ENCODE data around the gene NVL. TPM values are rescaled to one million over a fixed set of nuclear protein-coding genes. Genes with fewer than 3 reads are reported as not detected.
A peak's percentile ranks its signal among the peaks of the same experiment; 100 is the strongest.

The NVL gene
- total RNA-seq, 4 donors from 2014 or later = 11.7 to 40.5 (median 15.4) TPM

DNA sequence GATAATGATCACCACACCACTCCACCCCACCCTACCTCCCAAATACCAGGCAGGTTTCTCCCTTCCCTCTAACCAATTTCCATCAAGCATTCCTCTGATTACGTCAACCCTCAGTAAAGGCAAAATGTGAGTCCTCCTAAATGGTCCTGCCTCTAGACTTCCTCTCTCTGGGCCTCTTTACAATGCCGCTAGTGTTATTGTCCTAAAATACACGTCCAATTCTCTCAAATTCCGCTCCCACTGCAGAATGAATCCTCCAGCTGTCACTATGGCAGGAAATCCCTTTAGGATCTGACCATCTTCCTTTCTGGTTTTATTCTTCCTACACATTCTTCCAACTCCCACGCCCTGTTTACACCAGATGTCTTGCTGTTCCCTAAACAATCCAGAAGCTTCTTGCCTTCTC, 78.2 kb downstream of the NVL start:
- ATAC-seq = no peak

GRCh38 chr1:224245188-224245587, 84.8 kb downstream of the NVL start:
- peaks cover 0 to 82% of the 10 kb centered on the region in 2 donors for H3K36me3 ChIP-seq
- H3K27me3 ChIP-seq = no peaks in the 10 kb centered on the region
- 57% methylated on average over 1 of the region's 1 CpG; no CpG with 5 or more reads in 1 of the 2 donors for WGBS, 2 donors (ENCODE audit: low coverage in 1 of 2)
- H3K27ac ChIP-seq = no peak overlapping the region
- no peaks in the 10 kb centered on the region for H3K4me1 ChIP-seq
- no peak overlapping the region for H3K4me3 ChIP-seq
- H3K9me3 ChIP-seq = no peaks in the 10 kb centered on the region
- ATAC-seq = peak; percentile 58
- TF ChIP-seq POLR2AphosphoS5 (IDR thresholded peaks at IDR 0.05) = peak; percentile 10
- TF ChIP-seq, protein P1, sequence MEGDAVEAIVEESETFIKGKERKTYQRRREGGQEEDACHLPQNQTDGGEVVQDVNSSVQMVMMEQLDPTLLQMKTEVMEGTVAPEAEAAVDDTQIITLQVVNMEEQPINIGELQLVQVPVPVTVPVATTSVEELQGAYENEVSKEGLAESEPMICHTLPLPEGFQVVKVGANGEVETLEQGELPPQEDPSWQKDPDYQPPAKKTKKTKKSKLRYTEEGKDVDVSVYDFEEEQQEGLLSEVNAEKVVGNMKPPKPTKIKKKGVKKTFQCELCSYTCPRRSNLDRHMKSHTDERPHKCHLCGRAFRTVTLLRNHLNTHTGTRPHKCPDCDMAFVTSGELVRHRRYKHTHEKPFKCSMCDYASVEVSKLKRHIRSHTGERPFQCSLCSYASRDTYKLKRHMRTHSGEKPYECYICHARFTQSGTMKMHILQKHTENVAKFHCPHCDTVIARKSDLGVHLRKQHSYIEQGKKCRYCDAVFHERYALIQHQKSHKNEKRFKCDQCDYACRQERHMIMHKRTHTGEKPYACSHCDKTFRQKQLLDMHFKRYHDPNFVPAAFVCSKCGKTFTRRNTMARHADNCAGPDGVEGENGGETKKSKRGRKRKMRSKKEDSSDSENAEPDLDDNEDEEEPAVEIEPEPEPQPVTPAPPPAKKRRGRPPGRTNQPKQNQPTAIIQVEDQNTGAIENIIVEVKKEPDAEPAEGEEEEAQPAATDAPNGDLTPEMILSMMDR (IDR thresholded peaks at IDR 0.05) = no peak

More for the DNA sequence above, 78.2 kb downstream of the NVL start:
- no peak overlapping the region for H3K4me3 ChIP-seq
- no peak overlapping the region for H3K27ac ChIP-seq
- no peaks in the 10 kb centered on the region for H3K27me3 ChIP-seq
- no peaks in the 10 kb centered on the region for H3K4me1 ChIP-seq
- TF ChIP-seq POLR2AphosphoS5 (IDR thresholded peaks at IDR 0.05) (no peak), POLR2A (IDR thresholded peaks at IDR 0.05) (no peak), EP300 (IDR thresholded peaks at IDR 0.05) (no peak)
- TF ChIP-seq, protein P1 (IDR thresholded peaks at IDR 0.05) = no peak
- H3K36me3 ChIP-seq = peaks cover 0 to 52% of the 10 kb centered on the region in 2 donors
- no peaks in the 10 kb centered on the region for H3K9me3 ChIP-seq
- WGBS, 2 donors (ENCODE audit: low coverage in 1 of 2) = 51 to 75% methylated on average over 5 of the region's 5 CpGs

DNA sequence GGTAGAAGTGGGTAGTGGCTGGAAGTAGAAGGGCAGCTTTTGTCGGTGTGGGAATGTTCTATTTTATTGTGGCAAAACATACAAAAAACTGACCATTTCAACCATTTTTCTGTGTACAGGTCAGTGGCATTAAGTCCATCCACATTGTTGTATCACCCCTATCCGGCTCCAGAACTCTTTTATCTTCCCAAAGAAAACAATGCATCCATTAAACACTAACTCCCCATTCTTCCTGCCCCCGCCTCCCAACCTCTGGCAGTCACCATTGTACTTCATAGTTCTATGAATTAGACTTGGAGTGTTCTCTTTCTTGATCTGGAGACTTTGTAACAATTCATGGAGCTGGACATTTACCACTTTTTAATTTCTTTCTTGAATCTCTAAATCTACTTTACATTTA, 91.2 kb downstream of the NVL start:
- 67 to 77% methylated on average over 2 to 3 of the region's 3 CpGs for WGBS, 2 donors (ENCODE audit: low coverage in 1 of 2)

GRCh38 chr1:224238212-224238611, 91.8 kb downstream of the NVL start:
- Histone ChIP-seq H3K4me3 (no peak overlapping the region), H3K36me3 (peaks cover 0 to 76% of the 10 kb centered on the region in 2 donors), H3K27ac (no peak overlapping the region), H3K4me1 (no peaks in the 10 kb centered on the region), H3K9me3 (no peaks in the 10 kb centered on the region), H3K27me3 (no peaks in the 10 kb centered on the region)
- ATAC-seq = no peak
- TF ChIP-seq EP300 (IDR thresholded peaks at IDR 0.05) (no peak), POLR2AphosphoS5 (IDR thresholded peaks at IDR 0.05) (no peak), POLR2A (IDR thresholded peaks at IDR 0.05) (no peak)
- TF ChIP-seq, protein P1 (IDR thresholded peaks at IDR 0.05) = no peak
- 80 to 87% methylated on average over 5 to 6 of the region's 9 CpGs for WGBS, 2 donors (ENCODE audit: low coverage in 1 of 2)

More for the DNA sequence above, 91.2 kb downstream of the NVL start:
- H3K4me1 ChIP-seq = no peaks in the 10 kb centered on the region
- H3K9me3 ChIP-seq = no peaks in the 10 kb centered on the region
- TF ChIP-seq EP300 (IDR thresholded peaks at IDR 0.05) (no peak), POLR2A (IDR thresholded peaks at IDR 0.05) (no peak), POLR2AphosphoS5 (IDR thresholded peaks at IDR 0.05) (no peak)
- TF ChIP-seq, protein P1 (IDR thresholded peaks at IDR 0.05) = no peak
- ATAC-seq = no peak
- H3K36me3 ChIP-seq = peaks cover 0 to 75% of the 10 kb centered on the region in 2 donors
- H3K4me3 ChIP-seq = no peak overlapping the region
- no peak overlapping the region for H3K27ac ChIP-seq
- no peaks in the 10 kb centered on the region for H3K27me3 ChIP-seq

GRCh38 chr1:224237119-224237881, 92.7 kb downstream of the NVL start:
- H3K36me3 ChIP-seq = peaks cover 0 to 76% of the 10 kb centered on the region in 2 donors
- H3K27ac ChIP-seq = no peak overlapping the region
- TF ChIP-seq, protein P1 (IDR thresholded peaks at IDR 0.05) = no peak
- TF ChIP-seq POLR2AphosphoS5 (IDR thresholded peaks at IDR 0.05) (no peak), POLR2A (IDR thresholded peaks at IDR 0.05) (no peak), EP300 (IDR thresholded peaks at IDR 0.05) (no peak)
- H3K4me1 ChIP-seq = no peaks in the 10 kb centered on the region
- no peaks in the 10 kb centered on the region for H3K9me3 ChIP-seq
- no peak for ATAC-seq
- no peaks in the 10 kb centered on the region for H3K27me3 ChIP-seq
- H3K4me3 ChIP-seq = no peak overlapping the region
- WGBS, 2 donors (ENCODE audit: low coverage in 1 of 2) = 82 to 90% methylated on average over 5 to 7 of the region's 11 CpGs

All from gastroesophageal sphincter (tissue), 4 donors.